MM.1S (cell line): ENCODE results near the gene PHAF1.

Source experiments
- DNase-seq: peaks from one replicate; pipeline ENCODE4 v3.0.0-alpha.2; 2015
- H2AFZ ChIP-seq: fragments of 300-600 bp; sonication (generic); 2 replicates; pipeline ENCODE4 v1.6.0; 2016; ENCODE audit warnings: antibody characterized with exemption, low read length
- H3F3A ChIP-seq: fragments of 300-600 bp; sonication (generic); 2 replicates; pipeline ENCODE4 v1.6.1; 2016; ENCODE audit warnings: mild to moderate bottlenecking, antibody characterized with exemption, low read length, moderate library complexity, mixed read lengths; ENCODE audit not compliant: insufficient read depth
- H3K27ac ChIP-seq: fragments of 300-600 bp; sonication (generic); 2 replicates; pipeline ENCODE4 v1.5.1; 2016; ENCODE audit warnings: mild to moderate bottlenecking, low read length
- H3K27me3 ChIP-seq: fragments of 300-600 bp; sonication (generic); replicated peaks from 2 replicates; pipeline ENCODE4 v1.6.0; 2016; ENCODE audit warnings: low read length; ENCODE audit not compliant: insufficient read depth
- H3K36me3 ChIP-seq: fragments of 300-600 bp; sonication (generic); replicated peaks from 2 replicates; pipeline ENCODE4 v1.6.1; 2016; ENCODE audit warnings: mild to moderate bottlenecking, low read length, mixed read lengths; ENCODE audit not compliant: insufficient read depth
- H3K4me1 ChIP-seq: fragments of 300-600 bp; sonication (generic); 2 replicates; pipeline ENCODE4 v1.6.1; 2016; ENCODE audit warnings: low read length, mixed read lengths
- H3K4me2 ChIP-seq: fragments of 300-600 bp; sonication (generic); 2 replicates; pipeline ENCODE4 v1.6.0; 2016; ENCODE audit warnings: low read depth, low read length
- H3K4me3 ChIP-seq: fragments of 300-600 bp; sonication (generic); 2 replicates; pipeline ENCODE4 v1.5.1; 2016; ENCODE audit warnings: low read length, mixed read lengths
- H3K79me2 ChIP-seq: fragments of 300-600 bp; sonication (generic); 2 replicates; pipeline ENCODE4 v1.6.1; 2016; ENCODE audit warnings: mixed run types, low read length, mixed read lengths
- H3K9ac ChIP-seq: fragments of 300-600 bp; sonication (generic); 2 replicates; pipeline ENCODE4 v1.6.1; 2016; ENCODE audit warnings: low read length, mixed read lengths
- H3K9me2 ChIP-seq: fragments of 300-600 bp; sonication (generic); replicated peaks from 2 replicates; pipeline ENCODE4 v1.6.1; 2016; ENCODE audit warnings: mild to moderate bottlenecking, low read length, mixed read lengths; ENCODE audit not compliant: insufficient read depth
- H3K9me3 ChIP-seq: fragments of 300-600 bp; sonication (generic); replicated peaks from 2 replicates; pipeline ENCODE4 v1.6.1; 2016; ENCODE audit warnings: mild to moderate bottlenecking, low read length, mixed read lengths; ENCODE audit not compliant: insufficient read depth
- H4K20me1 ChIP-seq: fragments of 300-600 bp; sonication (generic); 2 replicates; pipeline ENCODE4 v1.6.1; 2016; ENCODE audit warnings: mild to moderate bottlenecking, low read length, moderate library complexity, mixed read lengths; ENCODE audit not compliant: insufficient read depth
- EZH2 ChIP-seq: fragments of 300-600 bp; sonication (generic); optimal IDR thresholded peaks from 2 replicates; pipeline ENCODE3; 2017; ENCODE audit warnings: low read depth, mild to moderate bottlenecking, antibody characterized with exemption, low read length, mixed read lengths
- EZH2phosphoT487 ChIP-seq: fragments of 300-600 bp; sonication (generic); IDR thresholded peaks from 2 replicates; pipeline ENCODE4 v1.6.1; 2018; ENCODE audit warnings: antibody characterized with exemption, low read length
- TF ChIP-seq, protein P1 (sequence below): fragments of 300-600 bp; sonication (generic); IDR thresholded peaks from 2 replicates; pipeline ENCODE4 v1.5.1; 2016; ENCODE audit warnings: antibody characterized with exemption, low read length, mixed read lengths

PHAF1 gene

DNA sequence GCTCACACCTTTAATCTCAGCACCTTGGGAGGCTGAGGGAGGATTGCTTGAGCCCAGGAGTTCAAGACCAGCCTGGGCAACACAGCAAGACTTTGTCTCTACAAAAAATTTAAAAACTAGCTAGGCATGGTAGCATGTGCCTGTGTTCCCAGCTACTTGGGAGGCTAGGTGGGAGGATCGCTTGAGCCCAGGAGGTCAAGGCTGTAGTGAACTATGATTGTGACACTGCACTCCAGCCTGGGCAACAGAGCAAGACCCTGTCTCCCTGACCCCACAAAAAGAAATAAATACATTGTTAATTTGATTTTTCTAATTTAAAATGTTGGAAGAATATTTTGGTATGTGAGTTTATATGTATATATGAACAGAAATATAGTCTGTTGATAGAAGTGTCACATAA is 22.4 kb upstream of the PHAF1 start:
- Histone ChIP-seq H3K4me2 (no peak overlapping the region), H4K20me1 (no peaks in the 10 kb centered on the region), H2AFZ (no peak overlapping the region), H3K36me3 (0 out of 2 replicates have a peak, but pooled peaks cover 4% of the 10 kb centered on the region), H3K9ac (no peak overlapping the region), H3K9me3 (no peaks in the 10 kb centered on the region), H3K4me3 (no peak overlapping the region), H3K9me2 (no peaks in the 10 kb centered on the region), H3F3A (peaks cover 6% of the 10 kb centered on the region), H3K79me2 (peaks cover 16% of the 10 kb centered on the region), H3K27ac (no peak overlapping the region), H3K4me1 (peaks cover 5% of the 10 kb centered on the region), H3K27me3 (no peaks in the 10 kb centered on the region)
- TF ChIP-seq EZH2phosphoT487 (no peak), EZH2 (no peak)
- TF ChIP-seq, protein P1, sequence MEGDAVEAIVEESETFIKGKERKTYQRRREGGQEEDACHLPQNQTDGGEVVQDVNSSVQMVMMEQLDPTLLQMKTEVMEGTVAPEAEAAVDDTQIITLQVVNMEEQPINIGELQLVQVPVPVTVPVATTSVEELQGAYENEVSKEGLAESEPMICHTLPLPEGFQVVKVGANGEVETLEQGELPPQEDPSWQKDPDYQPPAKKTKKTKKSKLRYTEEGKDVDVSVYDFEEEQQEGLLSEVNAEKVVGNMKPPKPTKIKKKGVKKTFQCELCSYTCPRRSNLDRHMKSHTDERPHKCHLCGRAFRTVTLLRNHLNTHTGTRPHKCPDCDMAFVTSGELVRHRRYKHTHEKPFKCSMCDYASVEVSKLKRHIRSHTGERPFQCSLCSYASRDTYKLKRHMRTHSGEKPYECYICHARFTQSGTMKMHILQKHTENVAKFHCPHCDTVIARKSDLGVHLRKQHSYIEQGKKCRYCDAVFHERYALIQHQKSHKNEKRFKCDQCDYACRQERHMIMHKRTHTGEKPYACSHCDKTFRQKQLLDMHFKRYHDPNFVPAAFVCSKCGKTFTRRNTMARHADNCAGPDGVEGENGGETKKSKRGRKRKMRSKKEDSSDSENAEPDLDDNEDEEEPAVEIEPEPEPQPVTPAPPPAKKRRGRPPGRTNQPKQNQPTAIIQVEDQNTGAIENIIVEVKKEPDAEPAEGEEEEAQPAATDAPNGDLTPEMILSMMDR = no peak
- DNase-seq = no peak

DNA sequence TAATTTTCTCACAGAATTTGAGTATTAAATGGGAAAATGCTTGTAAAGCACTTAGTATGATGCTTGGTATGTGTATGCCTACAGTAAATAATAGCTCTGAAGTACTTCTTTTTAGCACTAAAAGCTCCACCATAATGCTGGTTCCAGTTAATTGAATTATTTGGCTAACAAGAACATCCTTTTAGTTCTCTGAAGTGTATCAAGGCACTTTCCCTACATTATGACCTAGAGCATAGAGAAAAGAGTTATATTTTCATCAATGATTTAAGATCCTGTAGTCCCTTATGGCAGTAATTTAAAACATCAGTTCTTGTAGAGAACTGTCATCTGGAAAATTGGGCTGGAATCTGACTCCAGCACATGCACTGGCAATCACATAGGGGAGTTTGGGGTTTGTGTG is 21.9 kb upstream of the PHAF1 start:
- no peak for TF ChIP-seq EZH2phosphoT487
- no peak for TF ChIP-seq EZH2
- TF ChIP-seq, protein P1 = no peak
- Histone ChIP-seq H3K9ac (no peak overlapping the region), H4K20me1 (no peaks in the 10 kb centered on the region), H3K27me3 (no peaks in the 10 kb centered on the region), H3K9me3 (no peaks in the 10 kb centered on the region), H3K4me3 (no peak overlapping the region), H3K36me3 (0 out of 2 replicates have a peak, but pooled peaks cover 4% of the 10 kb centered on the region), H3K9me2 (no peaks in the 10 kb centered on the region), H3K27ac (no peak overlapping the region), H3K79me2 (peaks cover 16% of the 10 kb centered on the region), H3K4me1 (peaks cover 5% of the 10 kb centered on the region), H2AFZ (no peak overlapping the region), H3F3A (peaks cover 6% of the 10 kb centered on the region), H3K4me2 (no peak overlapping the region)
- DNase-seq = no peak

DNA sequence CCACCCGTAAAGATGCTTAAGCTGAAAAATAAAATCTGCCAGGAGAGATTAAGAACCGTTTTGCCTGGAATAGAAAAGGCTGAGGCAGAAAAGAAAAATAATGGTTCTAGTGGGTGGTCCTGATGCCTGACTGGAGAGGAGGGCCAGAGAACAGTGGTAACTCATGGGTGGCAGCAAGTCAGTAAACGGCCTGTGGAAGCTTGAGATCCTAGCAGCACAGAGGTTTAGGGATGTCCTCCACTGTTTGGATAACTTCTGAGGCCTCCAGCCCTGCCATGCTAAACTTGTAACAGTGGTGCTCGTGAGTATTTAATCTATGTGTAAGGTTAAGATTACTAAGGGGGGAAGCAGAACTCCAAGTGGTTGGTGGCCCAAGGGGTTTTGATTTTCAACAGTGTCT is 21.2 kb upstream of the PHAF1 start:
- no peak overlapping the region for H3K4me3 ChIP-seq
- peaks cover 19% of the 10 kb centered on the region for H3K79me2 ChIP-seq
- no peaks in the 10 kb centered on the region for H3K9me2 ChIP-seq
- H3K4me2 ChIP-seq = no peak overlapping the region
- TF ChIP-seq, protein P1 = no peak
- TF ChIP-seq EZH2phosphoT487 (no peak), EZH2 (no peak)
- no peak overlapping the region for H3K27ac ChIP-seq
- H3F3A ChIP-seq = peaks cover 6% of the 10 kb centered on the region
- no peaks in the 10 kb centered on the region for H3K9me3 ChIP-seq
- H3K36me3 ChIP-seq = 0 out of 2 replicates have a peak, but pooled peaks cover 4% of the 10 kb centered on the region
- H3K27me3 ChIP-seq = no peaks in the 10 kb centered on the region
- peaks cover 5% of the 10 kb centered on the region for H3K4me1 ChIP-seq
- H3K9ac ChIP-seq = no peak overlapping the region
- DNase-seq = no peak
- no peak overlapping the region for H2AFZ ChIP-seq
- H4K20me1 ChIP-seq = no peaks in the 10 kb centered on the region
